ENCODE data around the gene ANO8.
A peak's percentile ranks its signal among the peaks of the same experiment; 100 is the strongest.
"Not testable (repeated sequence)": the region's sequence is repeated elsewhere in the genome, so short reads cannot be mapped to it uniquely, and the experiment has no call there.

Gene ANO8

DNA sequence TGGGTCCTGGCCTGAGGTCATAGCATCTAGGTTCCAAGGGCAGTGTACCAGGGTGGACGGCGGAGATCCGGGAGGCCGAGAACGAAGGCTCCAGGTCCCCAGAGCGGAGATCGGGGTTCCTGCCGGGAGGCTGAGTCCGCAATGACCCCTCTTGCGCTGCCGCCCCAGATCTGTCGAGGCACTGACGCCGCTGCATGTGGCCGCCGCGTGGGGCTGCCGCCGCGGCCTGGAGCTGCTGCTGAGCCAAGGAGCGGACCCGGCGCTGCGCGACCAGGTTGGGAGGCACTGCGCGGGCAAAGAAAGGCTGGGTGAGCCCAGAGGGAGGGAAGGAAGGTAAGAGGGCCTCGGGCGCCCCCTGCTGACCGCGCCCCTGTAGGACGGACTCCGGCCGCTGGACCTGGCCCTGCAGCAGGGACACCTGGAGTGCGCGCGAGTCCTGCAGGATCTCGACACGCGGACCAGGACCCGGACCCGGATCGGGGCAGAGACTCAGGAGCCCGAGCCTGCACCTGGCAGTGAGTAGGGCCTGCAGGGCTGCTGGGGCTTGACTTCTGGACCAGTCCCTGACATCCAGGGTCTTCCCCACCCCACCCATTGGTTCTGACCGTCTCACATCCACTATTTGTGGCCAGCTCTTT, 52.0 kb downstream of the ANO8 start:
- peak; percentile 85 for DNase-seq

DNA sequence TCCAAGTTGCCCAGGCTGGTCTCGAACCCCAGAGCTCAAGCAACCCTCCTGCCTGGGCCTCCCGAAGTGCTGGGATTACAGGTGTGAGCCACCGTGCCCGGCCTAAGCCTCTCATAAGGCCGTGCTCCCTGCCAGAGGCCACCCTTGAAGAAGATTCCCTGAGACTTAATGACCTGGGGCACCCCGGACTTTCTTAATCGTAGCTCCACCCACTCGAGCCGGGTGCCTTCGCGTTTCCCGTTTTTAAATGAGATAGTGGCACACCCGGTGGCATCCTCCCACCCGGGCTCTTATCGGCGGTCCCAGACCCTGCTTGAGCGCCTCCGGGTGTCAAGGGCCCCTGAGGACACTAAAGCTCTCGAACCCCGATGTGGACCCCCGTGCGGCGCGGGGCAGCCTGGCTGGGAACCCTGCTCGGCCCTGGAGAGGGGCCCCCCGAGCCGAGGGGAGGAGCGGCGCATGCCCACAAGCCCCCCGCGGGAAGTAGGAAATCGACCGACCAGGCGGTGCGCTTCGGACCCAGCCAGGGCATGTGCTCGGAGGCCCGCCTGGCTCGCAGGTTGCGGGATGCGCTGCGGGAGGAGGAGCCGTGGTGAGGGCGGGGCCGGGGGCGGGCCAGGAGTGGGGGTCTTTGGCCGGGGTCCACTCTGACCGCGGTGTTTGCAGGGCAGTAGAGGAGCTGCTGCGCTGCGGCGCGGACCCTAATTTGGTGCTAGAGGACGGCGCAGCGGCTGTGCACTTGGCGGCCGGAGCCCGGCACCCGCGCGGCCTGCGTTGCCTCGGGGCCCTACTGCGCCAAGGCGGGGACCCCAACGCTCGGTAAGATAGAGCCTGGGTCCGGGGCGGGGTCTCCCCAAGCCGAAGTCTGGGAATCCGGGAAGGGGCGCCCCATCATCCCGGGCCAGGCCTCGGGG, 53.0 kb downstream of the ANO8 start, which contains the start of gene ANKLE1:
ANKLE1 (plus strand) TSS at position 511 of the 914 bp plus-strand sequence; CDS start at position 531, 20 bp downstream.
- DNase-seq = no peak

GRCh38 chr19:17279436-17279835, 55.2 kb downstream of the ANO8 start:
- DNase-seq = no peak

DNA sequence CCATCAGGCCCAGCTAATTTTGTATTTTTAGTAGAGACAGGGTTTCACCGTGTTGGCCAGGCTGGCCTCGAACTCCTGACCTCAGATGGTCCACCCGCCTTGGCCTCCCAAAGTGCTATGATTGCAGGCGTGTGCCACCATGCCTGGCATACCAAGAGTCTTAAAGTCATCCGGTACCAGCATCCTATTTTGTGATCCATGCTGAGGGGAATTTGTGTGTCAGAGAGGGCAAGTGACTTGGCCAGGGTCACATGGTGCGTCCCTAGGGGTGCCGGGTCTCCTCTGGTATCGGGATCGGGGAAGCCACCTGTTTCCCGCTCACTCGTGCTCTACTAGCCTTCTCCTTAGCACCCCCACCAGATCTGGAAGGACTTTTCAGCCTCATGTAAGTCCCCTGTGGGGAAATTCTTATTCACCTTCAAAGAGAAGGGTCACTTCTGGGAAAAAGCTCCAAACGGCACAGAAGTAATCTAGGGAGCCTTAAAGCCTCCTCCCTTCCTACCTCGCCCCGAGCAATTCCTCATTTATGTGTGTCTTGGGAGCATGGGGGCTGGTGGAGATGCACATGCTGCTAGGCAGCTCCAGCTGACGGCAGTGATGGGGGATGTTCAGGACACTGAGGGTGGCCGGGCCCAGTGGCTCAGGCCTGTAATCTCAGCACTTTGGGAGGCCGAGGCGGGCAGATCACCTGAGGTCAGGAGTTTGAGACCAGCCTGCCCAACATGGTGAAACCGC, 59.0 kb downstream of the ANO8 start:
- no peak for DNase-seq

- DNase-seq = not testable (repeated sequence)
Measured at GRCh38 chr19:17274892-17275291, 59.8 kb downstream of the ANO8 start.

Data from NCI-H1436 (cell line).